ENCODE measurements around the gene SLAIN2.

- TF ChIP-seq CTCF (conservative IDR thresholded peaks at IDR 0.05) = no peak
- TF ChIP-seq ZFX (IDR thresholded peaks at IDR 0.05) = no peak
Observed at GRCh38 chr4:48420144-48420543, 78.8 kb downstream of the SLAIN2 start.
